ENCODE data around the gene COX5A.
"Not testable (repeated sequence)": the region's sequence is repeated elsewhere in the genome, so short reads cannot be mapped to it uniquely, and the experiment has no call there.

The COX5A gene

GRCh38 chr15:74901612-74902063, 36.2 kb downstream of the COX5A start:
- Histone ChIP-seq H3K4me1 (ENCODE audit: control insufficient read depth, insufficient read depth, low read length, poor library complexity, severe bottlenecking) (peaks cover 10% of the 10 kb centered on the region), H3K9me3 (ENCODE audit: control insufficient read depth, low read length) (no peaks in the 10 kb centered on the region), H3K4me3 (ENCODE audit: extremely low read depth, insufficient read depth, low read length, poor library complexity, severe bottlenecking) (no peak overlapping the region), H3K27ac (ENCODE audit: low read depth, low read length, severe bottlenecking) (no peak overlapping the region), H3K36me3 (ENCODE audit: control insufficient read depth, insufficient read depth, low read length) (peaks cover 77% of the 10 kb centered on the region)
- WGBS, 2 experiments (ENCODE audit: insufficient coverage in 2 of 2), result 30 to 54% methylated on average over 4 of the region's 5 CpGs

- 84 to 98% methylated on average over 6 of the region's 6 CpGs for WGBS, 2 experiments (ENCODE audit: insufficient coverage in 2 of 2)
- Histone ChIP-seq H3K4me3 (ENCODE audit: extremely low read depth, insufficient read depth, low read length, poor library complexity, severe bottlenecking) (no peak overlapping the region), H3K27ac (ENCODE audit: low read depth, low read length, severe bottlenecking) (no peak overlapping the region), H3K36me3 (ENCODE audit: control insufficient read depth, insufficient read depth, low read length) (peaks cover 75% of the 10 kb centered on the region), H3K9me3 (ENCODE audit: control insufficient read depth, low read length) (no peaks in the 10 kb centered on the region), H3K4me1 (ENCODE audit: control insufficient read depth, insufficient read depth, low read length, poor library complexity, severe bottlenecking) (no peaks in the 10 kb centered on the region)
These were observed 40.6 kb downstream of the COX5A start for GRCh38 chr15:74897300-74897701.

- Histone ChIP-seq H3K4me3 (ENCODE audit: extremely low read depth, insufficient read depth, low read length, poor library complexity, severe bottlenecking) (no peak overlapping the region), H3K36me3 (ENCODE audit: control insufficient read depth, insufficient read depth, low read length) (peaks cover 74% of the 10 kb centered on the region), H3K4me1 (ENCODE audit: control insufficient read depth, insufficient read depth, low read length, poor library complexity, severe bottlenecking) (no peaks in the 10 kb centered on the region), H3K9me3 (ENCODE audit: control insufficient read depth, low read length) (no peaks in the 10 kb centered on the region), H3K27ac (ENCODE audit: low read depth, low read length, severe bottlenecking) (no peak overlapping the region)
- 90 to 95% methylated on average over 2 of the region's 3 CpGs for WGBS, 2 experiments (ENCODE audit: insufficient coverage in 2 of 2)
These were observed 41.6 kb downstream of the COX5A start for GRCh38 chr15:74896316-74896715.

- H3K27ac ChIP-seq (ENCODE audit: low read depth, low read length, severe bottlenecking), result no peak overlapping the region
- 93 to 98% methylated on average over 5 of the region's 6 CpGs for WGBS, 2 experiments (ENCODE audit: insufficient coverage in 2 of 2)
- H3K36me3 ChIP-seq (ENCODE audit: control insufficient read depth, insufficient read depth, low read length), result peaks cover 73% of the 10 kb centered on the region
These were observed 42.0 kb downstream of the COX5A start for GRCh38 chr15:74895830-74896229.

GRCh38 chr15:74894383-74894782, 43.5 kb downstream of the COX5A start:
- WGBS, 2 experiments (ENCODE audit: insufficient coverage in 2 of 2), result 100% methylated on average over 5 to 6 of the region's 7 CpGs
- H3K4me3 ChIP-seq (ENCODE audit: extremely low read depth, insufficient read depth, low read length, poor library complexity, severe bottlenecking); H3K4me1 ChIP-seq (ENCODE audit: control insufficient read depth, insufficient read depth, low read length, poor library complexity, severe bottlenecking); H3K27ac ChIP-seq (ENCODE audit: low read depth, low read length, severe bottlenecking); H3K9me3 ChIP-seq (ENCODE audit: control insufficient read depth, low read length): not testable (repeated sequence)
- H3K36me3 ChIP-seq (ENCODE audit: control insufficient read depth, insufficient read depth, low read length), result peaks cover 59% of the 10 kb centered on the region

More at GRCh38 chr15:74895830-74896229, 42.0 kb downstream of the COX5A start:
- Histone ChIP-seq H3K9me3 (ENCODE audit: control insufficient read depth, low read length) (no peaks in the 10 kb centered on the region), H3K4me3 (ENCODE audit: extremely low read depth, insufficient read depth, low read length, poor library complexity, severe bottlenecking) (no peak overlapping the region), H3K4me1 (ENCODE audit: control insufficient read depth, insufficient read depth, low read length, poor library complexity, severe bottlenecking) (no peaks in the 10 kb centered on the region)

GRCh38 chr15:74893627-74894026, 44.2 kb downstream of the COX5A start:
- 97 to 100% methylated on average over 2 to 3 of the region's 3 CpGs for WGBS, 2 experiments (ENCODE audit: insufficient coverage in 2 of 2)
- H3K9me3 ChIP-seq (ENCODE audit: control insufficient read depth, low read length), result no peaks in the 10 kb centered on the region
- no peak overlapping the region for H3K27ac ChIP-seq (ENCODE audit: low read depth, low read length, severe bottlenecking)
- peaks cover 51% of the 10 kb centered on the region for H3K36me3 ChIP-seq (ENCODE audit: control insufficient read depth, insufficient read depth, low read length)
- H3K4me3 ChIP-seq (ENCODE audit: extremely low read depth, insufficient read depth, low read length, poor library complexity, severe bottlenecking), result no peak overlapping the region
- H3K4me1 ChIP-seq (ENCODE audit: control insufficient read depth, insufficient read depth, low read length, poor library complexity, severe bottlenecking), result peaks cover 11% of the 10 kb centered on the region

- H3K36me3 ChIP-seq (ENCODE audit: control insufficient read depth, insufficient read depth, low read length), result peaks cover 46% of the 10 kb centered on the region
- no peaks in the 10 kb centered on the region for H3K9me3 ChIP-seq (ENCODE audit: control insufficient read depth, low read length)
- no peak overlapping the region for H3K4me3 ChIP-seq (ENCODE audit: extremely low read depth, insufficient read depth, low read length, poor library complexity, severe bottlenecking)
- H3K4me1 ChIP-seq (ENCODE audit: control insufficient read depth, insufficient read depth, low read length, poor library complexity, severe bottlenecking), result peaks cover 13% of the 10 kb centered on the region
- WGBS, 2 experiments (ENCODE audit: insufficient coverage in 2 of 2), result 100% methylated on average over 1 to 2 of the region's 2 CpGs
- H3K27ac ChIP-seq (ENCODE audit: low read depth, low read length, severe bottlenecking), result no peak overlapping the region
These were observed 44.9 kb downstream of the COX5A start for GRCh38 chr15:74892931-74893330.

- WGBS, 2 experiments (ENCODE audit: insufficient coverage in 2 of 2), result 94 to 100% methylated on average over 1 to 3 of the region's 3 CpGs
- Histone ChIP-seq H3K4me1 (ENCODE audit: control insufficient read depth, insufficient read depth, low read length, poor library complexity, severe bottlenecking) (peaks cover 13% of the 10 kb centered on the region), H3K36me3 (ENCODE audit: control insufficient read depth, insufficient read depth, low read length) (peaks cover 41% of the 10 kb centered on the region), H3K27ac (ENCODE audit: low read depth, low read length, severe bottlenecking) (no peak overlapping the region), H3K9me3 (ENCODE audit: control insufficient read depth, low read length) (no peaks in the 10 kb centered on the region), H3K4me3 (ENCODE audit: extremely low read depth, insufficient read depth, low read length, poor library complexity, severe bottlenecking) (no peak overlapping the region)
These were observed 45.6 kb downstream of the COX5A start for GRCh38 chr15:74892313-74892712.

GRCh38 chr15:74891469-74891868, 46.4 kb downstream of the COX5A start:
- Histone ChIP-seq H3K27ac (ENCODE audit: low read depth, low read length, severe bottlenecking) (no peak overlapping the region), H3K36me3 (ENCODE audit: control insufficient read depth, insufficient read depth, low read length) (peaks cover 38% of the 10 kb centered on the region), H3K4me3 (ENCODE audit: extremely low read depth, insufficient read depth, low read length, poor library complexity, severe bottlenecking) (no peak overlapping the region), H3K9me3 (ENCODE audit: control insufficient read depth, low read length) (no peaks in the 10 kb centered on the region), H3K4me1 (ENCODE audit: control insufficient read depth, insufficient read depth, low read length, poor library complexity, severe bottlenecking) (peaks cover 13% of the 10 kb centered on the region)
- WGBS, 2 experiments (ENCODE audit: insufficient coverage in 2 of 2), result 92 to 97% methylated on average over 3 of the region's 3 CpGs

GRCh38 chr15:74890665-74890960, 47.3 kb downstream of the COX5A start:
- Histone ChIP-seq H3K27ac (ENCODE audit: low read depth, low read length, severe bottlenecking) (no peak overlapping the region), H3K36me3 (ENCODE audit: control insufficient read depth, insufficient read depth, low read length) (peaks cover 31% of the 10 kb centered on the region), H3K4me1 (ENCODE audit: control insufficient read depth, insufficient read depth, low read length, poor library complexity, severe bottlenecking) (peaks cover 13% of the 10 kb centered on the region), H3K9me3 (ENCODE audit: control insufficient read depth, low read length) (no peaks in the 10 kb centered on the region), H3K4me3 (ENCODE audit: extremely low read depth, insufficient read depth, low read length, poor library complexity, severe bottlenecking) (peak overlapping the region; percentile 96)
- 0 to 13% methylated on average over 1 of the region's 1 CpG for WGBS, 2 experiments (ENCODE audit: insufficient coverage in 2 of 2)

- Histone ChIP-seq H3K36me3 (ENCODE audit: control insufficient read depth, insufficient read depth, low read length) (peaks cover 28% of the 10 kb centered on the region), H3K4me3 (ENCODE audit: extremely low read depth, insufficient read depth, low read length, poor library complexity, severe bottlenecking) (peak within 1 kb of the TSS; percentile 96), H3K4me1 (ENCODE audit: control insufficient read depth, insufficient read depth, low read length, poor library complexity, severe bottlenecking) (peaks cover 14% of the 10 kb centered on the region), H3K27ac (ENCODE audit: low read depth, low read length, severe bottlenecking) (peak within 1 kb of the TSS; percentile 57), H3K9me3 (ENCODE audit: control insufficient read depth, low read length) (no peaks in the 10 kb centered on the region)
- 1 to 2% methylated on average over 36 to 43 of the region's 47 CpGs for WGBS, 2 experiments (ENCODE audit: insufficient coverage in 2 of 2)
These were observed 47.8 kb downstream of the COX5A start, which contains the start of gene MPI for GRCh38 chr15:74889883-74890664. Gene MPI, plus strand, starts transcription at chr15:74890042. Its CDS starts 32 bp downstream, at chr15:74890074.

Measured in mesodermal cell (in vitro differentiated cells).